KMS-11 (cell line): ENCODE results near the gene TCHP.

ENCODE experiments used
- H2AFZ ChIP-seq: fragments of 200-600 bp; sonication (generic); 2 replicates; pipeline ENCODE4 v1.6.1; 2016; ENCODE audit warnings: antibody characterized with exemption, mixed run types, low read depth
- H3K27ac ChIP-seq: fragments of 200-600 bp; sonication (generic); 2 replicates; pipeline ENCODE4 v1.6.1; 2016; ENCODE audit warnings: mild to moderate bottlenecking, mixed run types
- H3K27me3 ChIP-seq: fragments of 200-600 bp; sonication (generic); 2 replicates; pipeline ENCODE4 v1.6.1; 2017; ENCODE audit warnings: mild to moderate bottlenecking, low read depth, mixed run types, moderate library complexity; ENCODE audit not compliant: insufficient read depth
- H3K36me3 ChIP-seq: fragments of 200-600 bp; sonication (generic); 2 replicates; pipeline ENCODE4 v1.6.1; 2017; ENCODE audit warnings: mild to moderate bottlenecking, mixed run types; ENCODE audit not compliant: insufficient read depth
- H3K4me1 ChIP-seq: fragments of 200-600 bp; sonication (generic); 2 replicates; pipeline ENCODE4 v1.6.1; 2016; ENCODE audit warnings: mild to moderate bottlenecking, low read depth, mixed run types; ENCODE audit not compliant: poor library complexity, severe bottlenecking
- H3K4me2 ChIP-seq: fragments of 200-600 bp; sonication (generic); 2 replicates; pipeline ENCODE4 v1.7.0; 2016; ENCODE audit warnings: mild to moderate bottlenecking, mixed run types
- H3K4me3 ChIP-seq: fragments of 200-600 bp; sonication (generic); IDR thresholded peaks from 2 replicates; pipeline ENCODE4 v1.6.1; 2017; ENCODE audit warnings: low read depth, low read length, mixed read lengths; ENCODE audit not compliant: insufficient read depth
- H3K79me2 ChIP-seq: fragments of 200-600 bp; sonication (generic); 2 replicates; pipeline ENCODE4 v1.6.1; 2016; ENCODE audit warnings: low read depth, mixed run types; ENCODE audit not compliant: insufficient read depth
- H3K9ac ChIP-seq: fragments of 200-600 bp; sonication (generic); 2 replicates; pipeline ENCODE4 v1.6.1; 2016; ENCODE audit warnings: mild to moderate bottlenecking, mixed run types
- H4K20me1 ChIP-seq: fragments of 200-600 bp; sonication (generic); 2 replicates; pipeline ENCODE4 v1.6.1; 2016; ENCODE audit warnings: mild to moderate bottlenecking, mixed run types; ENCODE audit not compliant: insufficient read depth
- TF ChIP-seq, protein P1 (sequence below): fragments of 200-600 bp; sonication (generic); conservative IDR thresholded peaks from 2 replicates; pipeline ENCODE4 v1.6.1; 2017; ENCODE audit warnings: low read depth, mild to moderate bottlenecking, antibody characterized with exemption, low read length, moderate library complexity, mixed read lengths

The TCHP gene

DNA sequence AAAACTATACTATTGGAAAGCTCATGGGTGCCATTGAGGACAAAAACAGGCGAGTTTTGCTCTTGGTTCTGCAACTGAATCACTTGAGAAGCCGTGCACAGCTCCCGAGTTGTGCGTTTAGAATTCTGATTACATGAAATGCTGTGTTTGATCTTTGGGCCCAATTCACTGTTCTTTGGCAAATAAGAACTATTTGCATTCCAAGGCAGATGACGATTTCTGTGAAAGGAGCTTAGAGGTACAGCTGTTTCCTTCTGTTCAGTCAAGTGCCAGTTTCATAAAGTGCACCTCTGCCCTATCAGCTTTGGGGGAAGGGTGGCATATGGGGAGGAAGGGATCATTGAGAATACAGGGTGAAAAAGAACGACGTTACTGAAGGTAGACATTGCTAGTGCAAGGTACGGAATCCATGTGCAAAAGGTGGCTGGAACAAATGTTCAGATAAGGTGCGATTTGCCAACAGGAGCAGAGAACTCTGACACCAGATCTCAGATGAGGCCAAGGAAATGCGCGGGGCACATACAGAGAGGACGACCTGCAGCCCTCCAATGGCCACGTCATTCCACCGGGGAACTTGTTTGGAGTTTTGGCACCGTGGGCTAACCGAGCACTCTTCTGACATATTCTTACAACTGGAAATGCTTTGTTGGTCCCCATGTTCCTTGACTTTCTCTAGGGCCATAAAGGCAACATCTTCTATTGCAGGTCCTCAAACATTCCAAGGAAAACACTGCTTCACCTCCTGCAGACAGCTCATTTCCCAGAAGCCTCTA is 30.1 kb downstream of the TCHP start:
- H3K9ac ChIP-seq: no peak overlapping the region
- H3K36me3 ChIP-seq: no peaks in the 10 kb centered on the region
- no peaks in the 10 kb centered on the region for H3K27me3 ChIP-seq
- no peak overlapping the region for H3K4me3 ChIP-seq
- H3K4me2 ChIP-seq: no peak overlapping the region
- TF ChIP-seq, protein P1, sequence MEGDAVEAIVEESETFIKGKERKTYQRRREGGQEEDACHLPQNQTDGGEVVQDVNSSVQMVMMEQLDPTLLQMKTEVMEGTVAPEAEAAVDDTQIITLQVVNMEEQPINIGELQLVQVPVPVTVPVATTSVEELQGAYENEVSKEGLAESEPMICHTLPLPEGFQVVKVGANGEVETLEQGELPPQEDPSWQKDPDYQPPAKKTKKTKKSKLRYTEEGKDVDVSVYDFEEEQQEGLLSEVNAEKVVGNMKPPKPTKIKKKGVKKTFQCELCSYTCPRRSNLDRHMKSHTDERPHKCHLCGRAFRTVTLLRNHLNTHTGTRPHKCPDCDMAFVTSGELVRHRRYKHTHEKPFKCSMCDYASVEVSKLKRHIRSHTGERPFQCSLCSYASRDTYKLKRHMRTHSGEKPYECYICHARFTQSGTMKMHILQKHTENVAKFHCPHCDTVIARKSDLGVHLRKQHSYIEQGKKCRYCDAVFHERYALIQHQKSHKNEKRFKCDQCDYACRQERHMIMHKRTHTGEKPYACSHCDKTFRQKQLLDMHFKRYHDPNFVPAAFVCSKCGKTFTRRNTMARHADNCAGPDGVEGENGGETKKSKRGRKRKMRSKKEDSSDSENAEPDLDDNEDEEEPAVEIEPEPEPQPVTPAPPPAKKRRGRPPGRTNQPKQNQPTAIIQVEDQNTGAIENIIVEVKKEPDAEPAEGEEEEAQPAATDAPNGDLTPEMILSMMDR: no peak
- no peak overlapping the region for H3K27ac ChIP-seq
- no peaks in the 10 kb centered on the region for H3K79me2 ChIP-seq
- H2AFZ ChIP-seq: no peak overlapping the region
- no peaks in the 10 kb centered on the region for H4K20me1 ChIP-seq
- H3K4me1 ChIP-seq: no peaks in the 10 kb centered on the region

DNA sequence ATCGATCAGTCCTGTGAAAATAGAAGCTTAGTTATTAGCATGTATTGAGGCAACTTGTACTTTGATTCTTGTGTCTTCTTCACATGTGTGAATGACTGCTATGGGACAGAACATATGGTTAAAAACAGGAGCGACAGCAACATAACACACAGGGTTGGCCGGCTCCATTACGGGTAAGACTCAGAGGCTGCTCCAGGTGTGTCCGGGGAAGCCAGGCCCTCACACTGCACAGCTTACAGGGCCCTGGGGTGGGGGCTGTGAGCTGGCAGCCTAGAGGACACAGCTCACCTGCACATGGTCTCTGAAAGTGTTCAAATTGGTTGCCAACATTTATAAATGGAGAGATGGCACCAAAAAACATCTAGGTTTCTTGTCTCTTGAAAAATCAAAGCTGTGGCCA is 31.1 kb downstream of the TCHP start:
- no peaks in the 10 kb centered on the region for H4K20me1 ChIP-seq
- no peaks in the 10 kb centered on the region for H3K79me2 ChIP-seq
- H3K4me1 ChIP-seq: no peaks in the 10 kb centered on the region
- no peak overlapping the region for H3K4me3 ChIP-seq
- TF ChIP-seq, protein P1: no peak
- H3K4me2 ChIP-seq: no peak overlapping the region
- H2AFZ ChIP-seq: no peak overlapping the region
- H3K36me3 ChIP-seq: no peaks in the 10 kb centered on the region
- no peak overlapping the region for H3K27ac ChIP-seq
- no peaks in the 10 kb centered on the region for H3K27me3 ChIP-seq
- no peak overlapping the region for H3K9ac ChIP-seq

DNA sequence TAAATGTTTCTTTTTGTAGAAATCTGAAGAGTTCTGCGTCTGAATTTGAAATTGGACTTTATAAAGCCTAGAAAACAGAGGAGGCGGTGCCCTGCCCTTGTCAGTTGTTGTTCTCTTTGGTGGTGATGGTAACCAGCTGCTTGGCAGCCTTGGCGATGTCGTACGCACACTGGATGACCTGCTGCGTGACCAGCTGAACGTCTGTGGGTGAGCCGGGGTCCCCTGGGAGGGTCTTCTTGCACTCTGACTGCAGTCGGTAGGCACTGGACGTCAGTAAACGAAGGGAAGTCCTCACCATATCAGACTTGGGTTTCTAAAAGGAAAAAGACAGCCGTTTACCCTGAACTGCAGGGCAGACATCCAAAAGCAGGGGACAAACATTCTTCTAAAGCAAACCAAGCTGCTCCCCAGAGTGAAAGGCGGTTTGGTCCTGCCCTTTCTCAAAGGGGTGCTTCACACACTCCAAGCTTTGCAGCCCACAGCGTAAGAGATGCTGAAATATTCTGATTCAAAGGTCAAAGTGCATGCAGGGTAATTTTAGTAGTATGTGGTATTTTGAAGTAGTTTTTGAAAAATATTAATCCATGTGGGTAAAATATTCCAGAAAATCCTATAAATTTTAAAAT is 32.9 kb downstream of the TCHP start:
- TF ChIP-seq, protein P1: no peak
- Histone ChIP-seq H3K4me2 (no peak overlapping the region), H3K36me3 (no peaks in the 10 kb centered on the region)

DNA sequence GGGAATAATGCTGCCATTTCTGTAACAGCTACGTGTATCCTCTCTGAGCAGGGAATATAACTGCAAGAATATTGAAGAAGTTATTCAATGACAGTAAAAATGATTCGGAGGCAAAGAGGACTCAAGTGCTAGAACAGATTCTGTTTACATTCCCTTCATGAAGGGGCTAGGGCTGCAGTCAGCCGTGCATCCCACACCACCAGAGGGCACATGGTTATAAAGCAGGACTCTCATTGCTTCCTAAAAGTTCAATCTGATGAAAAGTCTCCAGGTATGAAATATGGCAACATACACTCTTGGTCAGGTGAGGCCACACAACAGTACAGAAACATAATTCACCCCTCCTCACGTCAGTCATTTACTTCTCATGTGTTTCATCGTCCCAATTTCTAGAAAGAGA is 34.0 kb downstream of the TCHP start:
- H4K20me1 ChIP-seq: no peaks in the 10 kb centered on the region
- no peaks in the 10 kb centered on the region for H3K79me2 ChIP-seq
- no peaks in the 10 kb centered on the region for H3K27me3 ChIP-seq
- no peaks in the 10 kb centered on the region for H3K36me3 ChIP-seq
- no peak overlapping the region for H3K4me3 ChIP-seq
- H3K9ac ChIP-seq: no peak overlapping the region
- H2AFZ ChIP-seq: no peak overlapping the region
- no peak overlapping the region for H3K27ac ChIP-seq
- no peak overlapping the region for H3K4me2 ChIP-seq
- TF ChIP-seq, protein P1: no peak
- H3K4me1 ChIP-seq: no peaks in the 10 kb centered on the region

More for the DNA sequence above, 32.9 kb downstream of the TCHP start:
- H3K79me2 ChIP-seq: no peaks in the 10 kb centered on the region
- H3K27me3 ChIP-seq: no peaks in the 10 kb centered on the region
- no peak overlapping the region for H3K4me3 ChIP-seq
- H3K4me1 ChIP-seq: no peaks in the 10 kb centered on the region
- no peak overlapping the region for H3K27ac ChIP-seq
- no peak overlapping the region for H2AFZ ChIP-seq
- H3K9ac ChIP-seq: no peak overlapping the region
- no peaks in the 10 kb centered on the region for H4K20me1 ChIP-seq
